Neural cell (in vitro differentiated cells): Measurements from ENCODE around the gene ZNF638. TPM values are rescaled to one million over a fixed set of nuclear protein-coding genes. Genes with fewer than 3 reads are reported as not detected.

Experiments
- H2AFZ ChIP-seq: fragments of 200-600, 300-800 bp; sonication (generic), shearing (Covaris generic); 2 replicates; pipeline ENCODE4 v1.6.0; 2014; ENCODE audit warnings: low read depth, mild to moderate bottlenecking, antibody characterized with exemption, low read length, moderate library complexity
- H3F3A ChIP-seq: fragments of 200-600 bp; shearing (Covaris generic); 2 replicates; pipeline ENCODE4 v1.6.1; 2016; ENCODE audit warnings: mild to moderate bottlenecking, moderate library complexity, mixed read lengths, antibody characterized with exemption, low read length; ENCODE audit not compliant: insufficient read depth, poor library complexity, severe bottlenecking
- H3K27ac ChIP-seq: fragments of 200-600, 300-800 bp; sonication (generic), shearing (Covaris generic); 2 replicates; pipeline ENCODE4 v1.5.1; 2014; ENCODE audit warnings: mild to moderate bottlenecking, low read length, moderate library complexity
- H3K27me3 ChIP-seq: fragments of 300-800, 200-600 bp; sonication (generic), shearing (Covaris generic); 2 replicates; pipeline ENCODE4 v1.6.0; 2014; ENCODE audit warnings: mild to moderate bottlenecking, low read depth, low read length, moderate library complexity; ENCODE audit not compliant: insufficient read depth
- H3K36me3 ChIP-seq: fragments of 300-800, 200-600 bp; sonication (generic), shearing (Covaris generic); 2 replicates; pipeline ENCODE4 v1.5.1; 2014; ENCODE audit warnings: mild to moderate bottlenecking, antibody characterized with exemption, low read length, moderate library complexity; ENCODE audit not compliant: insufficient read depth
- H3K4me2 ChIP-seq: fragments of 300-800, 200-600 bp; sonication (generic), shearing (Covaris generic); 2 replicates; pipeline ENCODE4 v1.6.0; 2014; ENCODE audit warnings: mild to moderate bottlenecking, low read length
- H3K4me3 ChIP-seq: fragments of 300-800, 200-600 bp; sonication (generic), shearing (Covaris generic); 2 replicates; pipeline ENCODE4 v1.5.1; 2014; ENCODE audit warnings: mild to moderate bottlenecking, low read length, moderate library complexity
- H3K79me2 ChIP-seq: fragments of 200-600 bp; shearing (Covaris generic); replicated peaks from 2 replicates; pipeline ENCODE4 v1.6.0; 2014; ENCODE audit warnings: mild to moderate bottlenecking, low read length, moderate library complexity; ENCODE audit not compliant: insufficient read depth
- H3K9ac ChIP-seq: fragments of 300-800, 200-600 bp; sonication (generic), shearing (Covaris generic); 2 replicates; pipeline ENCODE4 v1.6.1; 2016; ENCODE audit warnings: mild to moderate bottlenecking, low read length, mixed read lengths
- H3K9me2 ChIP-seq: fragments of 200-600 bp; shearing (Covaris generic); 2 replicates; pipeline ENCODE4 v1.6.1; 2016; ENCODE audit warnings: mild to moderate bottlenecking, low read length, mixed read lengths; ENCODE audit not compliant: insufficient read depth
- H3K9me3 ChIP-seq: fragments of 200-600, 300-800 bp; sonication (generic), shearing (Covaris generic); 2 replicates; pipeline ENCODE4 v1.6.1; 2016; ENCODE audit warnings: mild to moderate bottlenecking, mixed run types, low read length, moderate library complexity, mixed read lengths
- H4K20me1 ChIP-seq: fragments of 200-600 bp; shearing (Covaris generic); 2 replicates; pipeline ENCODE4 v1.6.1; 2016; ENCODE audit warnings: mild to moderate bottlenecking, mixed run types; ENCODE audit not compliant: insufficient read depth
- CTCF ChIP-seq: fragments of 450-650 bp; IDR thresholded peaks from 2 replicates; pipeline ENCODE4 v1.5.1; 2014; ENCODE audit warnings: antibody characterized with exemption, mild to moderate bottlenecking, moderate library complexity; ENCODE audit not compliant: poor library complexity, severe bottlenecking
- EP300 ChIP-seq: fragments of 450-650 bp; conservative IDR thresholded peaks from 2 replicates; pipeline ENCODE4 v1.6.1; 2014; ENCODE audit warnings: antibody characterized with exemption, mild to moderate bottlenecking, moderate library complexity; ENCODE audit not compliant: poor library complexity, severe bottlenecking
- EZH2 ChIP-seq: fragments of 200-600, 300-800 bp; shearing (Covaris generic), sonication (generic); IDR thresholded peaks from 2 replicates; pipeline ENCODE4 v1.6.1; 2014; ENCODE audit warnings: antibody characterized with exemption, low read length, borderline replicate concordance, mild to moderate bottlenecking; ENCODE audit not compliant: insufficient read depth, poor library complexity, severe bottlenecking
- MXI1 ChIP-seq: fragments of 450-650 bp; conservative IDR thresholded peaks from 2 replicates; pipeline ENCODE4 v1.6.1; 2014; ENCODE audit warnings: antibody characterized with exemption, mild to moderate bottlenecking; ENCODE audit not compliant: poor library complexity, severe bottlenecking
- POLR2AphosphoS5 ChIP-seq: IDR thresholded peaks from 2 replicates; pipeline ENCODE4 v1.6.1; 2012
- RAD21 ChIP-seq: fragments of 450-650 bp; conservative IDR thresholded peaks from 2 replicates; pipeline ENCODE4 v1.6.1; 2014; ENCODE audit warnings: antibody characterized with exemption, mild to moderate bottlenecking, moderate library complexity
- REST ChIP-seq: IDR thresholded peaks from 2 replicates; pipeline ENCODE4 v1.6.1; 2012; ENCODE audit warnings: borderline replicate concordance
- SMC3 ChIP-seq: fragments of 450-650 bp; conservative IDR thresholded peaks from 2 replicates; pipeline ENCODE4 v1.6.1; 2014; ENCODE audit warnings: antibody characterized with exemption, mild to moderate bottlenecking, moderate library complexity; ENCODE audit not compliant: poor library complexity
- TAF1 ChIP-seq: IDR thresholded peaks from 2 replicates; pipeline ENCODE4 v1.6.1; 2012; ENCODE audit warnings: low read depth
- polyA plus RNA-seq: library from polyadenylated mRNA; depleted of rRNA; stranded (reverse); fragments of >200 nt; gene quantifications from 2 replicates; pipeline ENCODE4 v1.2.3, GENCODE V29; 2014

Gene ZNF638
- polyA plus RNA-seq, 1 donor from 2014 or later: 308 TPM

- Histone ChIP-seq H3K27me3 (no peaks in the 10 kb centered on the region), H3K9ac (no peak overlapping the region), H3K27ac (no peak overlapping the region), H3K9me2 (no peaks in the 10 kb centered on the region), H3K79me2 (peaks cover 9% of the 10 kb centered on the region), H2AFZ (no peak overlapping the region), H3K36me3 (peaks cover 4% of the 10 kb centered on the region), H4K20me1 (no peaks in the 10 kb centered on the region), H3K4me3 (peak overlapping the region; percentile 53), H3K4me2 (no peak overlapping the region), H3K9me3 (no peaks in the 10 kb centered on the region), H3F3A (no peaks in the 10 kb centered on the region)
- TF ChIP-seq TAF1: no peak
- TF ChIP-seq REST: no peak
- no peak for TF ChIP-seq RAD21
- no peak for TF ChIP-seq EP300
- TF ChIP-seq CTCF: no peak
- no peak for TF ChIP-seq POLR2AphosphoS5
Observed at GRCh38 chr2:71417300-71418202, 86.0 kb downstream of the ZNF638 start.

- Histone ChIP-seq H3K4me2 (no peak overlapping the region), H3K9ac (no peak overlapping the region), H3K36me3 (peaks cover 16% of the 10 kb centered on the region), H3K4me3 (no peak overlapping the region), H2AFZ (no peak overlapping the region), H3K27ac (no peak overlapping the region), H4K20me1 (no peaks in the 10 kb centered on the region), H3K79me2 (peaks cover 9% of the 10 kb centered on the region), H3F3A (no peaks in the 10 kb centered on the region), H3K9me2 (no peaks in the 10 kb centered on the region), H3K9me3 (no peaks in the 10 kb centered on the region), H3K27me3 (no peaks in the 10 kb centered on the region)
- TF ChIP-seq RAD21 (no peak), EP300 (no peak)
Observed at GRCh38 chr2:71419145-71419544, 87.6 kb downstream of the ZNF638 start.

GRCh38 chr2:71419976-71420375, 88.4 kb downstream of the ZNF638 start:
- no peak for TF ChIP-seq SMC3
- TF ChIP-seq MXI1: no peak
- no peak for TF ChIP-seq RAD21
- TF ChIP-seq EZH2: no peak
- no peak for TF ChIP-seq EP300
- no peak for TF ChIP-seq CTCF
- TF ChIP-seq REST: no peak
- no peak for TF ChIP-seq POLR2AphosphoS5
- no peak for TF ChIP-seq TAF1
- H3K4me3 ChIP-seq: no peak overlapping the region
- no peaks in the 10 kb centered on the region for H4K20me1 ChIP-seq
- no peak overlapping the region for H3K9ac ChIP-seq
- no peak overlapping the region for H3K27ac ChIP-seq
- no peaks in the 10 kb centered on the region for H3K27me3 ChIP-seq
- no peak overlapping the region for H3K4me2 ChIP-seq
- H2AFZ ChIP-seq: no peak overlapping the region
- no peaks in the 10 kb centered on the region for H3K9me2 ChIP-seq
- H3K79me2 ChIP-seq: peaks cover 9% of the 10 kb centered on the region
- H3K36me3 ChIP-seq: peaks cover 16% of the 10 kb centered on the region
- H3K9me3 ChIP-seq: no peaks in the 10 kb centered on the region
- H3F3A ChIP-seq: no peaks in the 10 kb centered on the region
